OCI-LY7 (cell line): Measurements from ENCODE around the gene JCAD. TPM values are rescaled to one million over a fixed set of nuclear protein-coding genes. Genes with fewer than 3 reads are reported as not detected.

Source experiments
- BruUV-seq: library from RNA; stranded (reverse); fragments of 400-500 nt; replicated peaks from 2 replicates; lab custom pipeline; 2021; lab: Mats Ljungman, UMichigan
- CTCF ChIA-PET: fragments of 300-600 bp; sonication (Branson Sonifier 250); formaldehyde crosslinking; loops from one replicate; lab custom pipeline; 2022; ENCODE audit warnings: antibody characterized with exemption; ENCODE audit not compliant: unreplicated experiment; lab: Charles Lee
- POLR2A ChIA-PET: fragments of 300-600 bp; sonication (Branson Sonifier 250); formaldehyde crosslinking; loops from one replicate; lab custom pipeline; 2022; ENCODE audit warnings: antibody characterized with exemption; lab: Charles Lee
- DNase-seq: peaks from one replicate; pipeline ENCODE4 v3.0.0-alpha.2; 2015; ENCODE audit warnings: low spot score
- H2AFZ ChIP-seq: fragments of 200-600 bp; sonication (generic), shearing (Covaris generic); 2 replicates; pipeline ENCODE4 v1.6.1; 2014; ENCODE audit warnings: mild to moderate bottlenecking, antibody characterized with exemption, low read length, moderate library complexity
- H3K27ac ChIP-seq: fragments of 200-600 bp; sonication (generic); 2 replicates; pipeline ENCODE4 v1.5.1; 2014; ENCODE audit warnings: mixed run types, low read depth, mild to moderate bottlenecking, moderate library complexity, low read length, inconsistent platforms; ENCODE audit not compliant: poor library complexity, severe bottlenecking
- H3K36me3 ChIP-seq: fragments of 200-600 bp; sonication (generic); 2 replicates; pipeline ENCODE4 v1.6.1; 2014; ENCODE audit warnings: mild to moderate bottlenecking, antibody characterized with exemption, low read length, moderate library complexity, mixed read lengths; ENCODE audit not compliant: insufficient read depth
- H3K4me1 ChIP-seq: fragments of 200-600 bp; sonication (generic); 2 replicates; pipeline ENCODE4 v1.5.1; 2014; ENCODE audit warnings: mild to moderate bottlenecking, low read length; ENCODE audit not compliant: insufficient read depth, poor library complexity, severe bottlenecking
- H3K4me2 ChIP-seq: fragments of 200-600 bp; sonication (generic); 2 replicates; pipeline ENCODE4 v1.6.1; 2014; ENCODE audit warnings: mild to moderate bottlenecking, low read length
- H3K4me3 ChIP-seq: fragments of 200-600 bp; sonication (generic); 2 replicates; pipeline ENCODE4 v1.5.1; 2014; ENCODE audit warnings: mild to moderate bottlenecking, low read depth, low read length; ENCODE audit not compliant: poor library complexity, severe bottlenecking
- H3K79me2 ChIP-seq: fragments of 200-600 bp; sonication (generic); 2 replicates; pipeline ENCODE4 v1.6.1; 2016; ENCODE audit warnings: low read depth, mild to moderate bottlenecking, low read length, moderate library complexity, mixed read lengths; ENCODE audit not compliant: insufficient read depth
- H3K9me2 ChIP-seq: fragments of 200-600 bp; sonication (generic); 2 replicates; pipeline ENCODE4 v1.6.1; 2016; ENCODE audit warnings: mild to moderate bottlenecking, low read length, mixed read lengths; ENCODE audit not compliant: insufficient read depth
- H3K9me3 ChIP-seq: fragments of 200-600 bp; sonication (generic); 2 replicates; pipeline ENCODE4 v1.6.1; 2014; ENCODE audit warnings: mild to moderate bottlenecking, mixed run types, low read length, mixed read lengths
- H4K20me1 ChIP-seq: fragments of 200-600 bp; sonication (generic); 2 replicates; pipeline ENCODE4 v1.6.1; 2014; ENCODE audit warnings: mild to moderate bottlenecking, antibody characterized with exemption, low read length, moderate library complexity, mixed read lengths; ENCODE audit not compliant: insufficient read depth
- CTCF ChIP-seq: fragments of 200-600 bp; sonication (generic); conservative IDR thresholded peaks from 2 replicates; pipeline ENCODE4 v1.5.1; 2014; ENCODE audit warnings: mild to moderate bottlenecking, antibody characterized with exemption, low read length, moderate library complexity, mixed read lengths
- EZH2phosphoT487 ChIP-seq: fragments of 200-600 bp; sonication (generic); IDR thresholded peaks from 2 replicates; pipeline ENCODE4 v1.6.1; 2018; ENCODE audit warnings: low read depth, borderline replicate concordance, mild to moderate bottlenecking, mixed run types, antibody characterized with exemption, low read length, moderate library complexity, mixed read lengths
- intact Hi-C: fragments of 100-400 bp; cut with micrococcal nuclease; formaldehyde crosslinking; loops from one replicate; pipeline ENCODE4 v1.10.0; 2022; ENCODE audit not compliant: unreplicated experiment
- total RNA-seq, 2 experiments: library from RNA; depleted of rRNA in 1 of 2; stranded (reverse); fragments of >200 nt in 1 of 2; shearing (Covaris generic) in 1 of 2; gene quantifications; 2 replicates each; pipeline ENCODE4 v1.2.3, GENCODE V29; 2014 to 2022

JCAD gene
- total RNA-seq, 2 experiments from 2014 or later = not detected

GRCh38 chr10:30063099-30063498 lies 3.7 kb upstream of the JCAD start:
- DNase-seq = no peak
- ChIA-PET CTCF (no interaction called here), POLR2A (interaction anchor here (0.7 kb wide), 1 partner anchor 62 kb away, joined by 4 read pairs; no protein-coding TSS in a partner anchor)
- no peak overlapping the region for H3K4me3 ChIP-seq
- H3K9me3 ChIP-seq = no peaks in the 10 kb centered on the region
- no TSS peak for BruUV-seq
- no peaks in the 10 kb centered on the region for H3K79me2 ChIP-seq
- no peaks in the 10 kb centered on the region for H3K4me1 ChIP-seq
- intact Hi-C loops = no loop called here
- no peak for TF ChIP-seq CTCF
- TF ChIP-seq EZH2phosphoT487 = no peak
- H3K9me2 ChIP-seq = no peaks in the 10 kb centered on the region
- no peaks in the 10 kb centered on the region for H3K36me3 ChIP-seq
- H4K20me1 ChIP-seq = no peaks in the 10 kb centered on the region
- no peak overlapping the region for H2AFZ ChIP-seq
- no peak overlapping the region for H3K4me2 ChIP-seq
- H3K27ac ChIP-seq = no peak overlapping the region

GRCh38 chr10:30062582-30062981 lies 3.2 kb upstream of the JCAD start:
- Histone ChIP-seq H3K36me3 (no peaks in the 10 kb centered on the region), H3K4me1 (no peaks in the 10 kb centered on the region), H3K9me2 (no peaks in the 10 kb centered on the region), H4K20me1 (no peaks in the 10 kb centered on the region), H2AFZ (no peak overlapping the region), H3K4me2 (no peak overlapping the region), H3K4me3 (no peak overlapping the region), H3K9me3 (no peaks in the 10 kb centered on the region), H3K79me2 (no peaks in the 10 kb centered on the region), H3K27ac (no peak overlapping the region)
- BruUV-seq = no TSS peak
- intact Hi-C loops = no loop called here
- DNase-seq = no peak
- TF ChIP-seq EZH2phosphoT487 (no peak), CTCF (no peak)
- POLR2A ChIA-PET = no interaction called here
- CTCF ChIA-PET = no interaction called here

- no TSS peak for BruUV-seq
- Histone ChIP-seq H2AFZ (no peak overlapping the region), H4K20me1 (no peaks in the 10 kb centered on the region), H3K4me2 (no peak overlapping the region), H3K9me2 (no peaks in the 10 kb centered on the region), H3K79me2 (no peaks in the 10 kb centered on the region), H3K9me3 (no peaks in the 10 kb centered on the region), H3K4me3 (no peak overlapping the region), H3K36me3 (no peaks in the 10 kb centered on the region), H3K27ac (no peak overlapping the region), H3K4me1 (no peaks in the 10 kb centered on the region)
- POLR2A ChIA-PET = no interaction called here
- TF ChIP-seq EZH2phosphoT487 (no peak), CTCF (no peak)
- intact Hi-C loops = no loop called here
- no peak for DNase-seq
- CTCF ChIA-PET = no interaction called here
Measured at GRCh38 chr10:30062090-30062489, 2.7 kb upstream of the JCAD start.
